ENCODE data around the gene RBM46.

RBM46 gene, protein sequence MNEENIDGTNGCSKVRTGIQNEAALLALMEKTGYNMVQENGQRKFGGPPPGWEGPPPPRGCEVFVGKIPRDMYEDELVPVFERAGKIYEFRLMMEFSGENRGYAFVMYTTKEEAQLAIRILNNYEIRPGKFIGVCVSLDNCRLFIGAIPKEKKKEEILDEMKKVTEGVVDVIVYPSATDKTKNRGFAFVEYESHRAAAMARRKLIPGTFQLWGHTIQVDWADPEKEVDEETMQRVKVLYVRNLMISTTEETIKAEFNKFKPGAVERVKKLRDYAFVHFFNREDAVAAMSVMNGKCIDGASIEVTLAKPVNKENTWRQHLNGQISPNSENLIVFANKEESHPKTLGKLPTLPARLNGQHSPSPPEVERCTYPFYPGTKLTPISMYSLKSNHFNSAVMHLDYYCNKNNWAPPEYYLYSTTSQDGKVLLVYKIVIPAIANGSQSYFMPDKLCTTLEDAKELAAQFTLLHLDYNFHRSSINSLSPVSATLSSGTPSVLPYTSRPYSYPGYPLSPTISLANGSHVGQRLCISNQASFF

DNA sequence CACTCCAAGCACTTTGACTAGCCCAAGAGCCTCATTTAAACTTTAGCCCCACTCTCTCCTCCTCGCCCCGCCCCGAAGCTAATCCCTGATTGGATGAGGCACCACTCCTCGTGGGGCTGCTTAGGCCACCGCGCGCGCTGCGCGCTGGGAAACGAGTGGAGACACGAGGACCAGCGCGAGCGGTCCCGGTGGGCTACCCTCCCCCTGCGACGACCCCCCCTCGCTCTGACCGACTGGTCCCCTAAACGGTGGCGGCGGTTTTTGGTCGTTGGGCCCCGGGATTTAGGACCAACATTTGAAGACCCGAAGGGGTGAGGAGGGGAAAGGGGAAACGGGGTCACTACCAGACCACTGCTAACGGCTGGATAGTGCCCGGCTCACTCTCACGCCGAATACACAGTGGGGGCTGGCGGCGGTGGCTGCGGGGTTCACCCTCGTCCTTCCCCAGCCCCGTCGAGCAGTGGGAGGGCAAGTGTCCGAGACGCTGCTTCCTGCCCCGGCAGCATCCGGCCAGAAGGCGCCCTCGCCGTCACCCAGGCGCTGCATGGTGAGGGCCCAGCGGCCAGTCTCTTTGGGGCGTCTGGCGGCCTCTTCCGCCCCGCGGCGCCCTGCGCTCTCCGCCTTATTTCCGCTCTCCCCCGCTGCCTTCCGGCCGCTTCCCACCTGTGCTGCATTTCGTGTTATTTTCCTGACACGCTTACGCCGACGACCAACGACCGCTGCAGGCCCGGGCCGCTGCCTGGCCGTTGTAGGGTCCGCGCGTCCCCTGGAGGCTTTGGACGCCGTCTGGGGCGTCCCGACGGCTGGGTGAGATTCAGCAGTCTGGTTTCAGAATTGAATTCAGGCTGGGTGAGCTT, at the start of gene RBM46:
TSS of gene RBM46 (plus strand) at position 147 of the 857 bp plus-strand sequence. CDS start 15,481 bp downstream, outside the sequence.
- Mint-ChIP-seq H3K9me3 (peaks cover 4% of the 10 kb centered on the region), H3K36me3 (no peaks in the 10 kb centered on the region), H3K4me3 (no peak within 1 kb of the TSS), H3K27me3 (peaks cover 5% of the 10 kb centered on the region), H3K4me1 (no peaks in the 10 kb centered on the region), H3K27ac (no peak within 1 kb of the TSS)

DNA sequence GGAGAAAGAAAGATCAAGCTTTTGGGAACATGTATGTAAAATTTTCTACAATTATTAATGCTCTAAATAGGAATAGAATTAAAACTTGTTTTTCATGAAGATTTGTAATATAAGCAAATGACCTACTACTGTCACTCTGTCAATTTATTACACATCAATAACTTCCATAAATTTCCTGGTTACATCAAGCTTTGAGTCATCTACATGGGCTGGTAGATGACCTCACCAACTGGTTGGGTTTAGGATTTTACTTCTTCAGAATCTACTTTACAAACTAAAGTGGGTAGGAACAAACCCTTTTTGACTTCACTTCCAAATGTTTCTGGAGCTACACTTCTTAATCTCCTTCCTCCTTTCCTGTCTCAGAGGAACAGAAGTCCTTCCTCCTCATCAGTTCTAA, 49.3 kb upstream of the RBM46 start:
- Mint-ChIP-seq H3K4me1 (no peaks in the 10 kb centered on the region), H3K27me3 (peaks cover 5% of the 10 kb centered on the region), H3K36me3 (no peaks in the 10 kb centered on the region), H3K4me3 (no peak overlapping the region), H3K9me3 (no peaks in the 10 kb centered on the region), H3K27ac (no peak overlapping the region)

DNA sequence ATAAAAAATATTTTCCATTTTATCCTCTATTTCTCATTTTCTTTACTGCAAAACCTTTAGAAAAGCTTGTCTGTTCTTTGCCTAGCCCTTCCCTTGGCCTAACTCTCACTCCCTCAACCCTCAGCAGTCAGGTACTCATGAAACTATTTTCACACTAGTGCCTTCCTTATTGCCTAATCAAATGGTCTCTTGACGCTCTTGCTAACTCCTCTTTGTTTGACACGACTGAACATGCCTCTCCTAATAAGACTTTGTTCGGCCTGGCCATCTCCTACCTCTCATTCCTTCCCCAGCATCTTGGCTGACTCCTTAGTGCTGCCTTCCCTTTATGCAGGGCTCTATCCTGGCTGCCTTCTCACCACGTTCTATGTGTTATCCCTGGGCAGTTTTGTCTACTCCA, 48.4 kb upstream of the RBM46 start:
- Mint-ChIP-seq H3K4me3 (no peak overlapping the region), H3K27ac (no peak overlapping the region), H3K27me3 (peaks cover 6% of the 10 kb centered on the region), H3K9me3 (no peaks in the 10 kb centered on the region), H3K4me1 (no peaks in the 10 kb centered on the region), H3K36me3 (no peaks in the 10 kb centered on the region)

DNA sequence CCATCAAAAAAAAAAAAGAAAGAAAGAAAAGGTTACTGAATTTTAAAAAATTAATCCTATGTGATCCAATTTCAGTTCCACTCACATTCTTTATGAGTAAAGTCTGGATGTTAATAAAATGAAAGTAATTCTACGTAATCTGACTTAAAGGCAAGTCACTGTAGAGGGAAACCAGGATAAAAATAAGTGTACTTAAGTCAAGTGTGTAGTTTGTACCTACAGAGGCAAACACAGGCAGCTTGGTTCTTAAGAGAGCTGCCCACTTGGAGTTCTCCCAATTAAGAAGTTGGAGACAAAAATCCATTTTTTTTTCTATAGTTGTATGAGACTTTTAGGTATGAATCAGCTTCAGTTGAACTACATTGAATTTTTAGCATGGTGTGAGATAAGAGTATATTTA, 44.3 kb upstream of the RBM46 start:
- H3K27me3 Mint-ChIP-seq, result peaks cover 18% of the 10 kb centered on the region
- H3K36me3 Mint-ChIP-seq, result no peaks in the 10 kb centered on the region
- no peaks in the 10 kb centered on the region for H3K4me1 Mint-ChIP-seq
- no peaks in the 10 kb centered on the region for H3K9me3 Mint-ChIP-seq
- no peak overlapping the region for H3K27ac Mint-ChIP-seq
- no peak overlapping the region for H3K4me3 Mint-ChIP-seq

DNA sequence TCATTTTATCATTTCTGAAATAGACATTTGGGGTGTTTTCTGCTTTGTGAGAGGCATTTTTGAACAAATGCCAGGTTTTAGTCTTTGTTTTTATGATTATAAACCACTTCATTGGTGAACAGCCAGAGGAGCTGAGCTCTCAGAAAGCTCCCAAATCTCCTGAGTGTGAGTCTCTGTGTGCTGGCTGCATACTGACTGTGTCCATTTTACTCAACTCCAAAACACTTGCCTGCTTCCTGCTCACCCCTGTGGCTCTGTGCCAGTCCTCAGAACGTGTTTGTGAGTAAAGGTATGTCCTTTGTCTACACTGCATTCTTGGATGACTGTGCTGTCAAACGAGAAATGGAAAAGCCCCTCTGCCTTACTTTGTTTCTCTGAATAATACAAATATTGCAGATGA, 42.6 kb upstream of the RBM46 start:
- Mint-ChIP-seq H3K9me3 (no peaks in the 10 kb centered on the region), H3K27me3 (peaks cover 27% of the 10 kb centered on the region), H3K27ac (no peak overlapping the region), H3K36me3 (no peaks in the 10 kb centered on the region), H3K4me1 (peaks cover 8% of the 10 kb centered on the region), H3K4me3 (no peak overlapping the region)

DNA sequence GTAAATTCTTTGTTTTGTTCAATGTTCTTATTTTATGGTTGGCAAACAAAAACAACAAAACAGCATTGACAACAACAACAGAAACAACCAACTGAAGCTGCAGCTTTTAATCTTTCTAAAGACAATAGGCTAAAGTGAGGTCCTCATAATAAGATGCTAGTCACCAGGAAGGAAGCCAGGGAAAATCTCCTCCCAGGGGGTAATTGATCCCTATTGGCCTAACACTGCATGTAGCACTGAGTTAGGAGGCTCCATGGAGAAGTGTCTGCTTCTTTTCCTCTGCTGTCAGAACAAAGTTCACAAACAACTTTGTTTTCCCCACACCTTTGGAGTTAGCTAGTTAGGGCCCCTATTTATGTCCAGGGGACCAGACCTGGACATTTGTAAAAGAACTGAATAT, 42.0 kb upstream of the RBM46 start:
- no peaks in the 10 kb centered on the region for H3K36me3 Mint-ChIP-seq
- H3K9me3 Mint-ChIP-seq, result no peaks in the 10 kb centered on the region
- no peak overlapping the region for H3K27ac Mint-ChIP-seq
- peaks cover 31% of the 10 kb centered on the region for H3K27me3 Mint-ChIP-seq
- no peak overlapping the region for H3K4me3 Mint-ChIP-seq
- peaks cover 14% of the 10 kb centered on the region for H3K4me1 Mint-ChIP-seq

DNA sequence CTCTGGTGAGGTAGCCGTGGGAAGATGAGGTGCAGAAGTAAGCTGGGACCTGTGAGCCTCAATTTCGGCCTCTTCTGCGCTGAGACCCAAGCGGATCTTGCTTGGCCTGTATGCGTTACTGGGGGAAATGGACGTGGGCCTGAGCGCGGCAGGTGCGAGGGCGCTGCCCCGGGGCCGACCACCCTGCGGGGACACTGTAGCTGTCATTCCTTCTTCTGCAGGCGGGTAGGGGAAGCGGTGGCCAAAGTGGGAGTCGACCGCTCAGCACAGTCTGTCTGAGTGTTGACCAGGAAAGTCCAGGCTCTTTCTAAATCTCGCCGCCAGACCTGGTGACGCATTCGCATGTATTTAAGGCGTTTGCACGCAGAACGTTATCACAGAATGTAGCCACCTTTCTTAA, 40.6 kb upstream of the RBM46 start:
- Mint-ChIP-seq H3K27ac (no peak overlapping the region), H3K4me1 (peaks cover 26% of the 10 kb centered on the region), H3K27me3 (peaks cover 40% of the 10 kb centered on the region), H3K4me3 (no peak overlapping the region), H3K9me3 (no peaks in the 10 kb centered on the region), H3K36me3 (no peaks in the 10 kb centered on the region)

DNA sequence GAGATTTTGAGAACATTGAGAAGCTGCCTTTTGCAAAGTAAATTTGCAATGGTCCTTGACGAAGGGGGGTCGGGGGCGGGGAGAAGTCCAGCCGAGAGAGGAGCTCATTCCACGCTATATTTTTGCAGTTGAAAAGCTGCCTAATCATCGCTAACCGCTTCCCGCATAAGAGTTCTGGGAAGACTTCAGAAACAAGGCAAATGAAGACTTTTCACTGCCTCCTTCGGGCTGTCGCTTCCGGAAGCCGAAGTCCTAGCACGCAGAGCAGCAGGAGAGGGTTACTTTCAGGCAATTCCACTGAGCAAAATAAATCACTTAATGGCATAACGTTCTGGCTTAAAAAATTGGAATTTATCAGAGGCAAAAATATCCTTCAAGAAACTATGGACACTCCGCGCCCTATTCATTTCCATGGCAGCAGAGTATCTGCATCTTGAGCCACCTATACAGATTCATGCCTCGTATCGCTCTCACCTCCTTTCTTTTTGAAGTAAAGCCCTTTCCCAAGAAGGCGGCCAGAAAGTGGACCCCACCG, 39.9 kb upstream of the RBM46 start:
- peaks cover 45% of the 10 kb centered on the region for H3K27me3 Mint-ChIP-seq
- H3K36me3 Mint-ChIP-seq, result no peaks in the 10 kb centered on the region
- no peak overlapping the region for H3K27ac Mint-ChIP-seq
- no peak overlapping the region for H3K4me3 Mint-ChIP-seq
- H3K9me3 Mint-ChIP-seq, result peaks cover under 1% of the 10 kb centered on the region
- peaks cover 26% of the 10 kb centered on the region for H3K4me1 Mint-ChIP-seq

DNA sequence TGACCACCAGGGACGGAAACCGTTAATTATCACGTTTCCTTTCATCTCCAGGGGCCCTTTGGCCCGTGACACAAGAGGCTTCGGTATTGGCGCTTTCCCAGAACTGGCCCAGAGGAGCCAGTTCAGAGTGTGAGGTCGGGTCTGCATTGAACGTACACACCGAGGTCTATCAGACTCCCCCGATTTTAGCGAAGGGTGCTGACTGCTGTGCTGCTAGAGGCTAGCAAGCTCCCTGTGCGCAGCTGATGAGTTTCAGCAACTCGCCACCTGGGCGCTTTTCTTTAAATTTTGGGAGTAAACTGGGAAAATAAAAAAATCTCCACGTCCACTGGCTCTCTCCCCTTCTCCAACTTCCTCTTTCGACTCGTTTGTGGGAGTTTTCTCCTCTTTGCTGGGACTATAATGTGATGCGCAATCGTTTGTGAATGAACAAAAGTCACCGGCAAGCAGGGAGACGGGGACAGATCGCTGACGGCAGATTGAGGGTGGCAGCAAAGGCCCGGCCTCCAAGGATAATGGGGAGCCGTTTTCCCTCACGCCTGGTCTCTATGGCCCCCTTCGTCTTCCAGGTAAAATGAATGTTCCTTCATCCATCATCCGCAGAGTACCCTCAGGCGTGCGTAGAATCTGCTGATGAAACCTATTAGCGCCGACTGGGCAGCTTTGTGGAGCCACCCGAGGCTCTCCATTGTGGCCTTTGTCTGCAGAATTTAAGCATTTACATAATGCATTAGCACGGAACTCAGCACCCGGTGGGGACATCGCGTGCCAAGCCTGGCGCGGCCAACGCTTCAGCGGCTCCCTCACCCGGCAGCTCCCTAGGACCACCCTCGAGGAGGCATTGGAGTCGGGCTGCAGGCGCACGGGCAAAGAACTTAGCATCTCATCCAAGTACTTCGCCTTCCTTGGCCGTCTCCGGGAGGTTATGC, 38.9 kb upstream of the RBM46 start:
- Mint-ChIP-seq H3K4me3 (peak overlapping the region; percentile 39), H3K27me3 (peaks cover 50% of the 10 kb centered on the region)

DNA sequence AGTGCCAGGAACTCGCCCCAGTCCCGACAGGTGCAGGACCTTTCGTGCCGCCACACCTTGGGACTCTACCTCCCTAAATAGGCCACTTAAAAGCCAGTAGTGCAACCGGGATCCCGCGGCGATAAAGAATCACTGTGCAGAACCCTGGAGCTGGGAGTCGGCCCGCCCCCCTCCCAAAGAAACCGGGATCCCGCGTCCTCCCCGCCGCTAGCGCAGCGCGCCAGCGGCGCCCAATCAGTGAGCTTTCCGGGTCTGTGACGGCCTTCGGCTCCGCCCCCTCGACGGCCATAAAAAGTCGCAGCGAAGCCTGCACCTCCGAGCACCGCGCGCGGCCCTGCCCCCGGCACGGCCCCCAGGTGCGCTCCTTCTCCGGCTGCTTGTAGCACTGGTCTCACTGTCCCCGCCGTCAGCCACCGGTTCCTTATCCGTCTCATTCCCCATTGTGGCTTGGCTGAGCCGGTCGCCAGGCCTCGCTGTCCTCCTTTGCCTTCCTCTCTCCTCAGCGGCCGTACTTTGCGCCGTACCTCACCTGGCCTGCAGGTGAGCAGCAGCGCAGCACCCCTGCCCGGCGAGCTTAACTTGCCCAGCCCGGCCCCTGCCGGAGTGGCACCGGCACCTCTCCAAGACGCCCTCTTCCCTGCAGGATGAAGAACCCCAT, 37.3 kb upstream of the RBM46 start, which contains the start of gene LRAT:
TSS of gene LRAT (plus strand) at position 318 of the 658 bp plus-strand sequence. CDS start at position 645, 327 bp downstream.
- no peaks in the 10 kb centered on the region for H3K36me3 Mint-ChIP-seq
- H3K27ac Mint-ChIP-seq, result peak within 1 kb of the TSS; percentile 17
- peaks cover 56% of the 10 kb centered on the region for H3K27me3 Mint-ChIP-seq
- H3K4me3 Mint-ChIP-seq, result peak within 1 kb of the TSS; percentile 89
- peaks cover 26% of the 10 kb centered on the region for H3K4me1 Mint-ChIP-seq
- H3K9me3 Mint-ChIP-seq, result peaks cover 5% of the 10 kb centered on the region

More for the DNA sequence above, 38.9 kb upstream of the RBM46 start:
- Mint-ChIP-seq H3K9me3 (peaks cover 5% of the 10 kb centered on the region), H3K36me3 (no peaks in the 10 kb centered on the region), H3K4me1 (peaks cover 26% of the 10 kb centered on the region), H3K27ac (no peak overlapping the region)

DNA sequence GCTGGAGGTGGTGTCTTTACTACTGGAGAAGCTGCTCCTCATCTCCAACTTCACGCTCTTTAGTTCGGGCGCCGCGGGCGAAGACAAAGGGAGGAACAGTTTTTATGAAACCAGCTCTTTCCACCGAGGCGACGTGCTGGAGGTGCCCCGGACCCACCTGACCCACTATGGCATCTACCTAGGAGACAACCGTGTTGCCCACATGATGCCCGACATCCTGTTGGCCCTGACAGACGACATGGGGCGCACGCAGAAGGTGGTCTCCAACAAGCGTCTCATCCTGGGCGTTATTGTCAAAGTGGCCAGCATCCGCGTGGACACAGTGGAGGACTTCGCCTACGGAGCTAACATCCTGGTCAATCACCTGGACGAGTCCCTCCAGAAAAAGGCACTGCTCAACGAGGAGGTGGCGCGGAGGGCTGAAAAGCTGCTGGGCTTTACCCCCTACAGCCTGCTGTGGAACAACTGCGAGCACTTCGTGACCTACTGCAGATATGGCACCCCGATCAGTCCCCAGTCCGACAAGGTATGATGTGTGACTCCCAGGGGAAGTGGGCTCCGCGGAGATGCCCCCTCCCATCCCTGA, 36.6 kb upstream of the RBM46 start:
- Mint-ChIP-seq H3K9me3 (peaks cover 5% of the 10 kb centered on the region), H3K27ac (peak overlapping the region; percentile 17), H3K36me3 (no peaks in the 10 kb centered on the region), H3K27me3 (peaks cover 52% of the 10 kb centered on the region), H3K4me1 (peaks cover 26% of the 10 kb centered on the region), H3K4me3 (peak overlapping the region; percentile 89)

DNA sequence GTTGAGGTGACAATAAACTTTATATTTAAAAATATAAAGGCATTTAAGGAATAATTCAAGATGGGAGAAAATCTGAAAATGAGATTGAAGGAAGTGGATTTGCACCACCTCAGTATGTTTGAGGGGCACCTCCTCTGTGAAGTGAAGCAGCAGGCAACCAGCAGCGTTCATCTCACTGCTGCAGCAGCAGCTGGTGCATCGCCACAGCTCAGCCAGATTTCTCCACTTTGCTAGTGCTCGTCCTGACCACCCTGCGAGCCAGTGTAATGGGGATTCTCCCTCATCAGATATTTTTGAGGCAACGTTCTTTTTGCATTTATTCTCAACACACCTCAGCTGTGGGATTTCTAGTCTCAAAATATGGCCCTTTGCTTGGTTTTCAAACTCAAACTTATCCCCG, 23.4 kb upstream of the RBM46 start:
- no peak overlapping the region for H3K4me3 Mint-ChIP-seq
- no peaks in the 10 kb centered on the region for H3K4me1 Mint-ChIP-seq
- H3K9me3 Mint-ChIP-seq, result no peaks in the 10 kb centered on the region
- no peaks in the 10 kb centered on the region for H3K36me3 Mint-ChIP-seq
- H3K27ac Mint-ChIP-seq, result no peak overlapping the region
- peaks cover 5% of the 10 kb centered on the region for H3K27me3 Mint-ChIP-seq

DNA sequence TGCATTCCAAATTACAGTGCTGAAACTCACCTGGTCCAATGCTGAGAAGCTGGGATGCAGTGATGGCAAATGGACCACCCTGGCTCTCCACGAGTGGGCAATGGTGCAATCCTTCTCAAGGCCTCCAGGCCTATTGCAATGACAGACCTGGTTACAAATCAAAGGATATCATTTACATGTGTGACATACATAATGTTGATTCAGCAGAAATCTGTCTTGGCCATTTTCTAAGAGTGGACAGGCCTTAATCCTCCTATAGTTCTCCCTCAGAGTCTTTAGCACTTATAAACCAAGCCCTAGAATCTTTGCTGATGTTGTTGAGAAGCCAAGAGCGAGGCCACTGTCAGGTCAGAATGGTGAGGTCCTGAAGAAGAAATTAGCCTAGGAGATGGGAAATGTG, 20.2 kb upstream of the RBM46 start:
- Mint-ChIP-seq H3K4me3 (no peak overlapping the region), H3K36me3 (no peaks in the 10 kb centered on the region), H3K9me3 (no peaks in the 10 kb centered on the region), H3K4me1 (no peaks in the 10 kb centered on the region), H3K27me3 (peaks cover 5% of the 10 kb centered on the region), H3K27ac (no peak overlapping the region)

DNA sequence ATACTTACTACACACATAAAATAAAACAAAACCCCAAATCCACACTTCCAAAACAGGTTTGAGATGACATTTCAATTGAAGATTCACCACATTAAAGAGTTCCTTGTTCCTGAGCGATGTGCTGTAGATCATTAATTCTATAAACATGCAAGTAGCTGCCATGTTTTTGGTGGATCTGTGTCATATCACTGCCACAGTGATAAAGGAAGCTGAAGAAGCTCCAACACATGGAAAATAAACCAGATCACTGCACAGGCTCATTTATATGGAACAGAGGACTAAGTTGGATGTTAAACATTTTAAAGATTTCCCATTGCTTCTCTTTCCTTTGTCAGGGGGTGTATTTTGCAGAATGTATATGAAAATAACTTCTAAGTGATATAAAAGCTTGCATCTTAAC, 2.8 kb upstream of the RBM46 start:
- Mint-ChIP-seq H3K27me3 (peaks cover 5% of the 10 kb centered on the region), H3K4me1 (no peaks in the 10 kb centered on the region), H3K27ac (no peak overlapping the region), H3K4me3 (no peak overlapping the region), H3K9me3 (peaks cover 4% of the 10 kb centered on the region), H3K36me3 (no peaks in the 10 kb centered on the region)

Data from activated naive CD4-positive, alpha-beta T cell treated with anti-CD3 and anti-CD28 coated beads, Interleukin-2, amount 50 U/mL, for 24 hours (primary cell).